GM19324 (cell line): ENCODE measurements around the gene KIF21B.
A peak's percentile ranks its signal among the peaks of the same experiment; 100 is the strongest.

Experiments
- ATAC-seq: cut with Tn5 transposase; IDR thresholded peaks from one replicate; pipeline ENCODE4 v1.9.1; 2021; ENCODE audit warnings: mild to moderate bottlenecking, moderate library complexity; ENCODE audit not compliant: unreplicated experiment, low FRiP score

KIF21B gene

DNA sequence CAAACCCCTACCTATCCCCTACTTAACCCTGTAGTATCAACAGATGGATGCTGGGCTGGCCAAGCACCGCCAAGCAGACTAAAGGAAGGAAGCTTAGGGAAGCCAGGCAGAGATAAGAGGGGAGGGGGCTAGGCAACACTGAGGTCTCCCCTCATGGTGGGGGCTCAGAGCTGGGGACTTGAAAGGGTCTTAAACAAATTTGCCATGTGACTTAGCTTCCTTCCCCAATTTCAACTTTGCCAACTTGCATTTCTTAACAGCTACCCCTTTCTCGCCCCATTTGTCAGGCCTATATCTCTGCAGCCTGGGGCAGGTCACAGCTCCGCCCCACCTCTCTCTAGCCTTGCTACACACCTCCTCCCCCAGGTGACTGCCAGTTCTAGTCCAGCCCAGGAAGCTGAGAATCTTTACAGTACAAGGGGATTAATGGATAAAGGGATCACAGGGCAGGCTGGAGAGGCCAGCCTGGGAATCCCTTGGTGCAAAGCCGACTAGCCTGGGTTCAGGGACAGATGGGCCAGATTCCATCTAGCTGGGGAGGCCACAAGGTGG, 3.4 kb downstream of the KIF21B start:
- no peak for ATAC-seq

DNA sequence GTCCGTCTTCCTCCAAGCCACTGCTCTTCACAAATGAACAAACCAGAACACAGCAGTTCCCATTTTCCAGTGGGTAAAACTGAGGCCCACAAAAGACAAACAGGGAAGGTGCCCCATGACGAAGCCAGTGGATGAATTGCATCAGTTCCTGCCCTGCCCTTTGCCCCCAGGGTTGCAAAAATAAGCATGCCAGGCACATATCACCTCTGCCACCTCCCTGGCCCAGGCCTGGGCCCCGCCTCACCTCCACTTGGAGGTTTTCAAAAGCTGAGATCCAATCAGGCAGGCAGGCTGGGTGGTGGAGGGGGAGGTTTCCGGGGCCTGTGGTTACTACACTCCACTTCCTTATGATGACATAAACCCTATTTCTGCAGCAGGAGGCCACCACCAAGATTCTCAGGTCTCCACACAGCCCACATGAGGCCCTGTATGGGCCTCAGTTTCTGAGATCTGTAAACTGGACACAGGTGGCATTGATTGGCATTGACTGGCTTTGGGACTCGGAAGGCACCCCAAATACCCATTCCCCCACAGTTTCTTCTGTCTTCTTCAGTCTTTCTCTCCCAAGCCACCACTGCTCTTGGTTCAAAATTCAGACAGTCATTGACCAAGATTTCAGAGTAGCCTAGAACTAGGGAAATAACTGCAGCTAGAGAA, 4.1 kb downstream of the KIF21B start:
- peak; percentile 61 for ATAC-seq

DNA sequence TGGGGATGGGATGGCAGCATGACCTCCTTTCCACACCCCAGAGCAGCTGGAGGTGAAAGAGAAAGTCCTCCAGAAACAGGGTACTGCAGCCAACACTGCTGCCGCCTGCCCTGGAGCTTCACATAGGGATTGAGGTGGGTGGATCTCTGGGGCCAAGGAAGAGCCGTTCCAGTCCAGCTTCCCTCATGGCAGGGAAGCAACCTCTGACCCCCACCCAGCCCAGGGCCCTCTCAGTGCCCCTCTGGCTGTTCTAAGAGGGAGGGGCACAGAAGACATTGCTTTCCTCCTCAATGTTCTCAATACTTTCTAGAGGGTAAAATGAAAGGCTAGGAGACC, 5.7 kb downstream of the KIF21B start:
- ATAC-seq = no peak

DNA sequence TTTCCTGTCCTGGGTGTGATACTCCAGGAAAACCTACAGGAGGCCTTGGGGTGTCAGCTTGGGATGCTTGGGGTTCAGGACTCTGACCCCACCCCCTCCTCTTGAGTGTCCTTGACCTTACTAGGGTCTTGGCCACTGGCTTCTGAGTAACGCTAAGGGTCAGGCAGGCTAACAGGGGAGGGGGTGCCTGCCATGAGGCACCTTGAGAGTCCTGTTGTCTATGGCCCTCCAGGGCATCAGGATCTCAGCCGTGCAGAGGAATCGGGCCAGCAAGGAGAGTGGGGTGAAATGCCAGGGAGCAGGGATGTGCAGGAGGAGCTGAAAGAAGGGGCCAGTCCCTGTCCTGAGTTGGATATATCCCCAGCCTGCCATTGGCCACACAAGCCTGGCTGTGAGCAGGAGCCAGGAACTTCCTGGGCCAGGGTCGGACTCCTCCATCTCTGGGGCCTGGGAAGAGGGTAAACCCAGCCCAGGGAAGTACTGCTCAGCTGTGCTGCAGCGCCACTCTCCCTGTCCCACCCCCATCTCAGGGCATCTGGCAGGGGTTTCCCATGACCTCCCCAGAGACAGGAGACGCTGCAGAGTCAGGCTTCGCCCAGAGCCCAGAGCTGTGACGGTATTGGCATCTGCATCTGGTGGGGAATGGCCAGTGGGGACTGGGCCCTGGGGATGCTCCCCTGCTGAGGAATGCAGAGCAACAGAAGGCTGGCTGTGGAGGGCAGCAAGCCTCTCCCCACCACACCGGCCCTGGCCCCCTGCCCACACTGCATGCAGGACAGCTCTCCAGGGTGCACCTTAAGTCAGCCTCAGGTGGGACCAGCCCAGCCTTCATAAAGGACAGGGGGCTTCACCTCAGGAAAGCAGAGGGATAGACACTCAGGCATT, 6.3 kb downstream of the KIF21B start:
- no peak for ATAC-seq

DNA sequence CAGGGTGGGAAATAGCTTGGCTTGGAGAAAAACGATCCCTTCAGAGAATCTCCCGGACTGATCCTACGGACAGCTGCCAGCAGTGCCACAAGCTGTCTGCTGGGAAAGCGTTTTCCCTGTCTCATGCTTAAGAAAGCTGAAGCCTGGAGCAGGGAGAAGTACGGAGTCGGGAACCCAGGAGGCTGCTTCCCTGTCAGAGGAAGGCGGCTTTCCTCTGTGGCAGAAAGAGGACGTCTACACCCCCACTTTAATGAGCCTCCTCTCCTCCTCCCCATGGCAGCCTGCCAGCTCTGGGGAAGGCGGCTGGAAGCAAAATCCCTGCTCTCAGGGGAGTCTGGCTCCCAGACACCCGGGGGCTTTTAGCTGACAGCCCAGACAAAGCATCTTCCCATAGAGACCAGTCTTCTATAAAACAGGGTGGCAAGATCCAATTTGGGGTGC, 7.3 kb downstream of the KIF21B start:
- no peak for ATAC-seq

DNA sequence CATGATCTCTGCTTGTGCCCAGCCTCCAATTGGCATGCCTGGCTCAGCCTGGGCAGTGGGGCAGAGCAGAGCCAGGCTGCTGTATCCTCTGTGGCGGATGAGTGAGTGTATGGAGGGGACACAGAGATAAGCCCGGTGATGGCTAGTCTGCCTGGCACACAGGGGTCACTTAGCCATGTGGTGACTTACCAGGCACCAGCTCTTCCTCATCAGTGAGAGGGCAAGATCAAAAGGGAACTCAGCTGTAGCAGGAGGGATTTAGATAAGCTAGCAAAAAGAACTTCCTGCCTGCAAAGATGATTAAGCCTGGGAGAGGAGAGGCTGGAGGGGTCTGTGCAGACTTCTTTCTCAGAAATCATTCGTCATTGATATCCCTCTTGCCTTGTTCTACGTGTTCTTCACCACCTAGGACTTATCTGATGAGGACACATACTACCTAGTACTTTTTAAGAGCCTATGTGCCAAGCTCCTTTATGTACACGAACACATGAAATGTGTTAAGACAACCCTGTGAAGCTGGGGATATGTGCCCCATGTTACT, 7.9 kb downstream of the KIF21B start:
- no peak for ATAC-seq

DNA sequence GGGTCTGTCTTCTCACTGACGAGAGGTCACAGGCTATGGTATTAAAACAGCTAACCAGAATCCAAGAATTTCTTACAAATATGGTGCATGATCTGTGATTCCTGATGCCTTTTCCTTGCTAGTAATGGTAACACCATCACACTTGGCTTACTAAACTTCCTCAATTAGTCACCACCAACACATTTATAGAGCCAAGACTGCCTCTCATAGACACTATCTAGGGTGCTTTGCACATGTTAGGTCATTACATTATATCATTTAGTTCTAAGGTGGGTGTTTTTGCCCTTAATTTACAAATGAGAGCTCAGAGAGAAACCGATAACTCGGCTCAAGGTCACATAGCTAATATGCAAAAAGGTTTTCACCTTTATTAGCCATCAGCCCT, 8.7 kb downstream of the KIF21B start:
- no peak for ATAC-seq

DNA sequence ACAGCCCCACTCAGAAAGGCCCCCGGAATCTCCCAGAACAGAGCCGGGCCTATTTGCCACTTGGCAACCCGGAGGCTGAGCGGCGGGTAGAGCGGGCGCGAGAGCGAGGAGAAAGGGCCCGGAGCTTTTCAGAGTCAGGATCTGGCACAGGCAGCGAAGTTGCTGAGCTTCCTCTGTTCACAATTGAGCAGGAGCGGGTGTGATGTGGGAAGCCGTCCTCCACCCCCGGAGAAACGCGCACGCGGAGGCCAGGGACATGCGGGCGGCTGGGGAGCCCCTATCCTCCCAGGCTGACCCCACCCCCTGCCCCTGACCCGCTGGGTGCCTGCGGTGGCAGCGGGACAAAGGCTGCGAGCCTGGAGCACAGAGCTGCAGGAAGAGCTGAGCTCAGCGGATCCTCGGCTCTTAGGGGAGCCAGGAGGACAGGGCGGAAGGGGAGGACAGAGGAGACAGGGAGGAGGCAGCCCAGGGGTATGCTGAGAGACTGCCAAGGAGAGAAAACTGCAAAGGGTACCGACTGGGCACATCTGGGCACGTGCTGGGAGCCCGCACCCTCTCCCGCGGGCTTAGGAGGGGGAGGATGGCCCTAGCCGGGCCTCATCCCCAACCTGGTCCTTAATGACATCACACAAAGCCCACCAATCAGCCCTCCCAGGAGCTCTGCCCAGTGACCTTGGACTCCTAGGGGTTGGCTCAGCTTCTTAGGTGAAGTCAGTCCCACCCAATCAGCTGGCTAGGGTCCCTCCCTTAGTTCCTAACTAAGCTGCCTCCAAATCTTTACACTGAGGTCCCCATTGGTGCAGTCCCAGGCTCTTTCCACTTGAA, 9.3 kb downstream of the KIF21B start:
- no peak for ATAC-seq

DNA sequence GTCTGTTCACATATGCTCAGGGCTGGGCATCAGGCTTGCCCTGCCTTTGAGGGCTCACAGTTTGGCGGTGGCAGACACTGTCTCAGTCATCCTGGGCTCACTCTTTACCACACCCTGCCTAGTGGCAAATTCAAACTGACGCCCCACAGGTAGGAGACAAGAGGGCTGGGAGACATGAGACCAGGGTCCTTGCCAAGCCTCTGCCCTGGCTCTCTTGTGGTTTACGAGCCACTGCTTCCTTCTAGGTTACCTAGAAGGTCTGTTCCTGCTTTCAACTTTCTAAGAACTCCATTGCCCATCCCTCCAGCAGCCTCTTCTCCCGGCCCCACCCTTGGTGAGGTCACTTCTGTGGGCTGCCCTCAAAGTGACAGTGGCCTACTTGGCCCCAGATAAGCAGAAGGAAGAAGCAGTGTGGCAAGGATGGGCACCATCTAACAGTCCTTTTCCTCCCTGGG, 10.5 kb downstream of the KIF21B start:
- ATAC-seq = no peak

DNA sequence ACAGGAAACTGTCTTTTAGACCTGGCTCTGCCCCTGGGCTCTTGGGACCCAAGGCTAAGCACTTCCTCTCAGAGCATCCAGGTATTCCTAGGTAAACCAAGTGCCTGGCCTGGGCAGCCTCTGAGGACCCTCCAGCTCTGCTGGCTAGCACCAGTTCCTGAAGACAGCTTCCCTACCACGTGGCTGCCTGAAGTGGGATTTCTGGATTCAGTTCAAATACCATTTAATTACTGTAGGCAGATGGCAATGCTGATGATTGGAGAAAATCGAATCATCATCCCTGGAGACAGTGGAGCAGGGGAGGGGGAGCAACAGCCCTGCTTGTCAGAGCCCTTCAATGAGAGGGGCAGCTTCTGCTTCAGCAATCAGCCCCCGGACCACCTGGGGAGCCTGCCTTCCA, 11.9 kb downstream of the KIF21B start:
- ATAC-seq = no peak

DNA sequence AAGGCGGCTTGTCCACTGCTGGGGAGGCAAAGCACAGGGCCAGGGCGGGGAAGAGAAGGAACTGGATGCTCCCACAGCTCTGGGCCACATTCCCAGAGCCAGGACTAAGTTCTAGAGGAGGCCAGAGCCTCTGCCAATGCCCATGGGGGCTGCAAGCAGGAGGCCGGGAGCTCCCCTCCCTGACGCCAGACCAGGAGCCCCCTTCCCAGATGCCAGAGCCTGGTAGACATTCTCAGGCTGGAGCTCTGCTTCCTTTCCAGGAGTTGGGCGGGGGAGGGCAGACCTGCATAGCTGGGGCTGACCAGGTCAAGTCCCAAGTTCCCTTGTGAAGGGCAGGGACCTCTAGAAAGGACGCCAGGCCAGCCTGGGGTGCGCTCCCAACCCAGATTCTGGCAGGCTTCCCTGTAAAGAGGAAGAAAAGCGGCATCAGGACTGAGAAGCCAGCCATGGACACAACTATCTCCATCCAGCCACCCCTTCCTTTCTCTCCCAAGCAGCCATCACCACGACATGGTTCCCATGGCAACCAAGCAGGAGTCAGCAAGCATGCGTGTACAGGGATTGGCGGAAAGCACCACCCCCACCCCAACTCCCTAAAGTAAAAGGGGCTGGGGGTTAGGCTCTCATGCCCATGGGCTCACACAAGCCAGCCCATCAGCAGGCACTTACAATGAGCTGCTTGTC, 13.4 kb downstream of the KIF21B start:
- ATAC-seq = no peak

DNA sequence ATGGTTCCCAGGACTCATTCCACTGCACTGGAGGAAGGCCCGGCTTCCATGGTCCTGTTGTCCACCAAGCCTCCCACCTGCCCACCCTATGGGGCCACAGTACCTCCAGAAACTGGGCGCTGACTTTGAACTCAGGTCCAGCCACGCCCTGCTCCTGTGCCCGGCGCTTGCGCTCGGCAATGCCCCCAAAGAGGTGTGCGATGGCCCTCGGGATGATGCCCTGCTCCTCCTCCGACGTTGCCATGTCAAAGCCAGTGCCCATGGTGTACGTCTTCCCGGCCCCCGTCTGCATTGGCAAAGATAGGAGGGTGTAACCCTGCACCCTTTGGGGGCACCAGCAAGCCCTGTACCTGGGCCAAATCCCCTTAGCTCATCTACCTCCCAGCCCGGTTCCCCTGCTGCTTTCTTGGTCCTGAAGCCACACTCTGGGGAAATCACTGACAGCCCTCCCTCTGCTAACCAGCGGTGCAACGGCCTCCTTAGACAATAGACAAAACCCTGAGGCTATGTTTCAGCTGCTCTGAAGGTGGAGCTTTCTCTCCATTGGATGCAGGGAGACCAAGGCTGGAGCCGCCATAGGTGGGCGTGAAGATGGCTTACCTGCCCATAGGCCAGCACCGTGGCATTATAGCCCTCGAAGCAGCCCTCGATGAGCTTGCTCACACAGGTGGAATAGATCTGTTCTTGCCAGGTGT, 14.7 kb downstream of the KIF21B start:
- ATAC-seq = no peak

DNA sequence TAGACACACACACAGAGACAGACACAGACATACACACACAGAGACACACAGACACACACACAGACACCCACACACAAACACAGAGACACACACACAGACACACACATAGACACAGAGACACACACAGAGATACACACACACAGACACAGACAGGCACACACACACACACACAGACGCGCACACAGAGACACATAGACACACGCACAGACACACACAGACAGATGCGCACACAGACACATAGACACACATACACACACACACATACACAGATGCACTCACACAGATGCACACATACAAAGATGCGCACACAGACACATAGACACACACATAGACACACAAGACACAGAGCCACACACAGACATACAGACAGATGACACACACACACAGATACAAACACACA, 16.0 kb downstream of the KIF21B start:
- ATAC-seq = no peak

DNA sequence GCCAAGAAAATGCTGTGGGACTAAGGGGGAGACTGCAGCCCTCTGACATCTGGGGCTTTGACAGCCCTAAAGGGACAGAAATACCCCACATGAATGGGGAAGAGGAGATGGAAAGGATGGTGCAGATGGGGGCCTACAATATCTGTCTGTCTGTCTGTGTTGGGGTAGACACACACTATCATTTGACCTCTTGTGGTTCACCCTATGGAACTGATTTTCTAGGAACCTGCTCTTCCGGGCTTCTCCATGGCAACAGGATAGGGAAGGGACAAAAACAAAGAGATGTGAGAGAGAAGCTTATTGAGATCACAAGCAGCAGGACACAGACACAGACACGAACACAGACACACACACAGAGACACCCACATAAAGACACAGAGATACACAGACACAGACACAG, 17.1 kb downstream of the KIF21B start:
- ATAC-seq = no peak

DNA sequence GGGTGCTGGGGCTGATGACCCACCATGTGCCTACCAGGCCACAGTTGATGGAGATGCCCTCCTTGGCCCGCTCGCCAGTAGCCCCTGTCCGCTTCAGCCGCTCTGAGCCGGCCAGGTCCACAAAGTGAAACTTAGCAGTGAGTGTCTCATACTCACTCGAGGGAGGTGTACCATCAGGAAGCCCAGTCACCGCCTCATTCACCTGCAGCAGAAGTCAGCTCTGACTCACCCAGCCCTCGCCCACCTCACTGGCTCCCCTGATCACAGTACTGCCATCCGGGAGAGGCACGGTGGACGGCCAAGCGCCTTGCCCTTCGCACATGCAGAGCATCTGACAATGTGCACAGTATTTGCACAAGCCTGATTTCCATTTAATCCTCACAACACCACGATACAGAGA, 18.8 kb downstream of the KIF21B start:
- no peak for ATAC-seq

DNA sequence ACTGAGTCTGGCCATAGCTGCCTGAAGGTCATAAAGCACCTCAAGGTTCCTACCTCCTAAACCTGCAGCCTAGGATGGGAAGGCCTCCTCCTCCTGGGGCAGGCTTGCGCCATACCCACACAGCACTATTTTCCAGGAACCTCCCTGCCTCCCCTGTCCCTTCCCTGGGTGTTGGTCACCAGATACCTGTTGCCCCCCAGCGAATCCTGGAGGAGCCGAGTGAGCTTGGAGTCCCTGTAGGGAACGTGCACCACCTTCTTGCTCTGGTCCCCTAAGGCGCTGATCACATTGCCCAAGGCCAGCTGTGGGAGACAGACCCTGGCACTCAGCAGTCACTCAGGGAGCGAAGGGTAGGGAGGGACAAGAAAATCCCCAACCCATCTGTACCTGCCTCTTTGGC, 19.4 kb downstream of the KIF21B start:
- ATAC-seq = no peak

DNA sequence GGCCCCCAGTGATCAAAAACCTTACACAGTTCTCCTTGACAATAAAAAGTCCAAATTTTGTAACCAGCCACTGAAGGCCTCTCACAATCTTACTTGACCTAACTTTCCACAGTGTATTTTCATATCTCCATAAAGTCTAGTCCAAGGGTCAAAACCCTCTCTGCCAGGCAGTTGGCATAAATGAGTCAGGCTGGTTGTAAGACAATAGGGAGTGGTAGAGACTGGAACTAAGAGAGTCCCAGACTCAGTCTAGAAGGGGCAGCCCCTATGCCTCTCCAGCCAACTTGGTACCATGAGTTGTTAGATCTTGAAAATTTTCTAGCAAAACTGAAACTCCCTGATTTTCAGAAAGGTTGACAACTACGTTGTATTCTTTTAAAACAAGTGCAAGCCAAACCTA, 21.0 kb downstream of the KIF21B start:
- no peak for ATAC-seq

DNA sequence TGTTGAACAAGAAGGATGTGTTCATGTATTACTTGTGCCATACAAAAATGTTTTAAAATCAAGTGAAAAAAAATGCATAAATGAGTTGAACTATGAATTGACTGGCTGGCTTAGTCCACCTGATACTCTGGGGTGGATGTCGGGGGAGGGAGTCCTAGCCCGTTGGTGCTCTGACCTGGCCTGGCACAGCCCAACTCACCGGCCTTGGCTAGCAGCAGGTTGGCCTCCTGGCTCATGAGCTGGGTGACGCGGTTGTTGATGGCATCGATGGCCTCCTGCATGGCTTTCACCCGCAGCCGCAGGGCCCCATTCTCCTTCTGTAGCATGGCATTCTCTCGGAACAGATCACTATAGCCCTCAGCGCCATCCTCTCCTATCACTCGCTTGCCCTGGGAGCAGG, 21.6 kb downstream of the KIF21B start:
- ATAC-seq = no peak

DNA sequence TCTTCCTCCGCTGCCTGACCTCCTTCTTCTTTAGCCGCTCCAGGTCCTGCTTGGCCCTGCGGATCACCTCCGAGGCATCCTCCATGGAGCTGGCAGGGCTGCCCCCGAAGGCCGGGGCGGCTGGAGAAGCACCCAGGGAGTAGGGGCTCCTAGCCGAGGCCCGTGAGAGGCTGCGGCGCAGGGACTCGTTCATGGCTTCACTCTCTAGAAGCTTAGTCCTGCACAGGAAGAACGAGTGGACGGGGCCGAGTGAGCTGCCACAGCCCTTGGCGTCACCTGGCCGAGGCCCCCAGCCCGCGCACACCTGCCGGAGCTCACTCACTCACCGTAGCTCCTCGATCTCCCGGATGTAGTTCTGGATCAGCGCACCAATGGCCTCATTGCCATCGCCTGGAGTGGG, 23.1 kb downstream of the KIF21B start:
- no peak for ATAC-seq

DNA sequence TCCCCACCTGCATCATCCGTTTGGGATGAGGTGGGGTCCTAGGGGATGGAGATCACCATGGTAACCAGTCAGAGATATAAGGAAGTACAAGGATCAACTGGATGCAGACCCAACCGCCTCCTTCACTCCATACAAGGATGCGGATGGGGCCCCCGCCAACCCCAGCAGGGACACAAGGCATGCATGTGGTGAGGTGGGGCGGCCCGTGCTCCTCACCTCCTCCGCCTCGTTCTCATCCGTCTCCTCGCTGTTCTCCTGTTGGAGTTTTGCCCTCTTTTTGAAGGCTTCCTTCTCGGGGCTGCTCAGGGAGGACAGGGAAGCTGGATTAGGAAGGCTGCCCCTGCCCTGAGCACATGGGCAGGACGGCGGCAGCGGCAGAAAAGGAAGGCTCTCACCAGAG, 23.8 kb downstream of the KIF21B start:
- no peak for ATAC-seq
